ENCODE results near the gene DELE1.

Gene DELE1

DNA sequence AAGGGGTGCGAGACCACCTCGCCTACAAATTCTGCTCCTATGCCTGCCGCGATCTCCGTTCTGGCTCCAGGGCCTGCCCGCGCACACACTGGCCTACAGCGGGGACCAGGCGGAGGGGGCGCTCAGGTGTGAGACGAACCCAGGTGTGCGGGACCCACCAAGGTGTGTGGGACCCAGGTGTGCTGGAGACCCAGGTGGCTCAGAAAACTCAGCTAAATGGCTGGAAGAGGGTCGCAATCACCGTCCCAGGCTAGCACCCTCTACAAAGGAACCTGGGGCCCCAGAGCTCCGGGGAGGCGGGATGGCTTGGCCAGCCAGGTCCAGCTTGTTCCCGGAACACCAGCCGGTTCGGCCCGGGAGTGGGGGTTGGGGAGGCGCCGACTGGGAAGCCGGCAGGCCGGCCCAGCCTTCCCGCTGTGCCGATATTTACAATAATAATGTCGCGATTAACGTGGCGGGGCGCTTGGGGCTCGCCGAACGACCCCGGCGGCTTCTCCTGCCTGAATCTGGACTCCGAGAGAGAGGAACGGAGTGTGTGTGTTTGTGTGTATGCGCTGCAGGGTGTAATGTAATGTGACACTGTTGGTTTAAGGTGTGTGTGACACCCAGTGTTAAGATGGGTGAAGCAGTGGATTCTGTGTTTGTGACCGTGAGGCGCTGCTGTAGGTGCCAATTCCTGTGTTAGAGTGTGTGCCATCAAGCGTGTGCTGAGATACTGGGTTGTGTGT, 46.9 kb upstream of the DELE1 start:
- no peak overlapping the region for H3K4me3 ChIP-seq (ENCODE audit: low read depth, low read length)
- TF ChIP-seq, protein P1, sequence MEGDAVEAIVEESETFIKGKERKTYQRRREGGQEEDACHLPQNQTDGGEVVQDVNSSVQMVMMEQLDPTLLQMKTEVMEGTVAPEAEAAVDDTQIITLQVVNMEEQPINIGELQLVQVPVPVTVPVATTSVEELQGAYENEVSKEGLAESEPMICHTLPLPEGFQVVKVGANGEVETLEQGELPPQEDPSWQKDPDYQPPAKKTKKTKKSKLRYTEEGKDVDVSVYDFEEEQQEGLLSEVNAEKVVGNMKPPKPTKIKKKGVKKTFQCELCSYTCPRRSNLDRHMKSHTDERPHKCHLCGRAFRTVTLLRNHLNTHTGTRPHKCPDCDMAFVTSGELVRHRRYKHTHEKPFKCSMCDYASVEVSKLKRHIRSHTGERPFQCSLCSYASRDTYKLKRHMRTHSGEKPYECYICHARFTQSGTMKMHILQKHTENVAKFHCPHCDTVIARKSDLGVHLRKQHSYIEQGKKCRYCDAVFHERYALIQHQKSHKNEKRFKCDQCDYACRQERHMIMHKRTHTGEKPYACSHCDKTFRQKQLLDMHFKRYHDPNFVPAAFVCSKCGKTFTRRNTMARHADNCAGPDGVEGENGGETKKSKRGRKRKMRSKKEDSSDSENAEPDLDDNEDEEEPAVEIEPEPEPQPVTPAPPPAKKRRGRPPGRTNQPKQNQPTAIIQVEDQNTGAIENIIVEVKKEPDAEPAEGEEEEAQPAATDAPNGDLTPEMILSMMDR (IDR thresholded peaks at IDR 0.05; ENCODE audit: borderline replicate concordance, insufficient read depth, low read depth, low read length), result no peak

DNA sequence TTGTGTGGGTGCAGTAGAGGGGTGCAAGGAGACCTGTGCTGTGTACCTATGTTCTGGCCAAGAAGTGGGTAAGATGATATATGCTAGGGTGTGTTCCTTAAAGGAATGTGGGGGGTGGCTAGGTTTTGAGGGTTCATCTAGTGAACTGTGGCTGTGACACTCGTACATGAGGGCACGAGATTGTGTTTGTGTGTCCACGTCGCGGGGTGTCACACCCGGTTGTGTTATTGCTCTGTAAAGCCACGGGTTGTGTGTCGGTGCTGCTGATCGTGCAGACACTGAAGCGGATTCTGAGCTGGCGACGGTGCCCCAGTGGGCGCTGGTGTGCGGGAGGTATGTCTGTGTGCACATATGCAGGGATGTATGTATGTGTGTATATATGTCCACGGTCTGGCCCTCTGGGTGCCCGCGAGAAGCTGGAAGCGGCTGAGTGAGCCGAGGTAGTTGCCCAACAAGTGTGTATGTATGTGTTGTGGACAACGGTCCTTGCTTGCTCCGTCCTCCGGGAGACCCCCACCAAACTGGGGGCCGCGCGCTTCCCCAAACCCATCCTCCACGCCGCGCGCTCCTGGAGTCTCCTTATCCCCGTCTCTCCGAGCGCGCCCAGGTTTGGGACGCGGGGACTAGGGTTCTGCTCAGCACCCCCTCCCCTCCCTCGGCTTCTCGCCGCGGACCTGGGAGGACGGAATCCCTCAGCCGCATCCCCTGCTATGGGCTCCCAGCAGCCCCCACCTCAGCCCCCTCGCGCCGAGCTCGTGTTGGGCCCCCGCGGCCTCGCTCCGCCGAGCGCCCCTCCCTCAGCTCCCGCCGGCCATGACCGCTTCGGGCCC, 46.1 kb upstream of the DELE1 start:
- no peak overlapping the region for H3K4me3 ChIP-seq (ENCODE audit: low read depth, low read length)
- TF ChIP-seq, protein P1 (IDR thresholded peaks at IDR 0.05; ENCODE audit: borderline replicate concordance, insufficient read depth, low read depth, low read length), result no peak

DNA sequence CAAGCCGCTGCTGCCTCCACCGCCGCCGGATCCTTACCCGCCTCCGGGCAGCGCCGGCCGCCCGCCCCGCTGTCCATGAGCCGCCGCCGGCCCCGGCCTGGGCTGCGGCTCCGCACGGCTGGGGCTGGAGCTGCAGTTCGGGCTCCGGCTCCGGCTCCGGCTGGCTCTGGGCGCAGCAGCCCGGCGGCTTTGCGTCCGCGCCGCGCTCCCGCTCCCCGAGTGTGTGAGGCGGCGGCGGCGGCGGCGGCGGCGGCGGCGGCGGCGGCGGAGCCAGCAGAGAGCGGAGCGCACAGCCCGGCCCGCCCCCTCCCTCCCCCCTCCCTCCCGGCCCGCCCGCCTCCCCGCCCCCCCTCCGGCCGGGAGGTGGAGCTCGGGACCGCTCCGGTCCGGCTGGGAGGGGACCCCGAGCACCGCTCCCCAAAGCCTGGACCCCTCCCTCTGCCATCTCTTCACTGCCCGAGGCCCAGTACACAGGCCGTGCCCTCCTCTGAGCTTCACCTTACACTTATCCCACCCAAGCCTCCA, 45.4 kb upstream of the DELE1 start, which contains the start of gene PCDH1:
Gene PCDH1 (minus strand): TSS at position 225 of the 525 bp plus-strand sequence. CDS start 148 bp downstream, at position 77.
- TF ChIP-seq, protein P1 (IDR thresholded peaks at IDR 0.05; ENCODE audit: borderline replicate concordance, insufficient read depth, low read depth, low read length), result no peak
- H3K4me3 ChIP-seq (ENCODE audit: low read depth, low read length), result no peak within 1 kb of the TSS

DNA sequence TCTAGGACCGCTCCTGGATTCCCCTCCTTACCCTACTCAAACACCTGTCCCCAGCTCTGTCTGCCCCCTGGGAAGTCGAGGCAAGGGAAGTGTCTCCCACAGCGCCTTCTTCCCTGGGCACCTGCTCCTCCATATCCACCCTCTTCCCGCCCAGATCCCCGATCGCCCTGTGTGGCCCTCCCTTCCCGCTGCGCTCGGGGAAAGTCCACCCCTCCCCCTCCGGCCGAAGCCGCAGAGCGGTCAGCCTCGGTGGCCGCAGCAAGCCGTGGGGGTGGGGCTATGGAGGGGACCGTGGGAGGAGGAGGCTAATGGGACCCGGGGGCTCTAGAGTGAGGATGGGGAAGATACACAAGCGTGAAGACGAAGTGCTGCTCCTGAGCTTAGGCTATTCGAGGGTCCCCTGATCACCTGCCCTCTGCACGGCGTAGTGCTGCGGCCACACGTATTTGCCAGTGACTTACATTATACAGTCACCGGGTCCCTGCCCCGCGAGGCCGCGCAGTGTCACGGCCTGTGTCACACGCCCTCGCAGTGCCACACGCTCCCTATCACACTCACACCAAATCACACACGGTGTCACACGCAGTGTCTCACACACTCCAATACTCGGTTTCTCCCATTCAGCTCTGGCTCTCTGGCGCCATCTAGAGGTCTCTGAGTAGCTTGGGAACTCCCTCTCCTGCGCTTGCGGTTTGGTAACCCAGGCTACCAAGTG, 44.8 kb upstream of the DELE1 start:
- no peak overlapping the region for H3K4me3 ChIP-seq (ENCODE audit: low read depth, low read length)
- TF ChIP-seq, protein P1 (IDR thresholded peaks at IDR 0.05; ENCODE audit: borderline replicate concordance, insufficient read depth, low read depth, low read length), result peak; percentile 98

DNA sequence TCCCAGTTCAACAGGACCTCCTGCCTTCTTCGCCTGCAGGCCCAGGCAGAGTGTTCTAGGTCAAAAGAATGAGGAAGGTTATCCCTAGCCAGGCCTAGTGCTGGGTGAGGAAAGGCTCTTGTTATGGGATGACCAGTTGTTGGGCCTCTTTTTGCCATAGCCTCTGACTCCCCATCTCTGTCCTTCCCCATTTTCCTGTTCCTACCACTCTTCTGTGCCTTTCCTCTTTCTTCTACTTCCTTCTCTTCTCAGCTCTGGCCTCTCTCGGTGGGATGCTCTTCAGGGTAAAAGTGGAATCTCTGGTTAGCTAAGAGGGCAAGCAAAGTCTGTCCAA, 44.3 kb upstream of the DELE1 start:
- TF ChIP-seq, protein P1 (IDR thresholded peaks at IDR 0.05; ENCODE audit: borderline replicate concordance, insufficient read depth, low read depth, low read length), result no peak
- no peak overlapping the region for H3K4me3 ChIP-seq (ENCODE audit: low read depth, low read length)

DNA sequence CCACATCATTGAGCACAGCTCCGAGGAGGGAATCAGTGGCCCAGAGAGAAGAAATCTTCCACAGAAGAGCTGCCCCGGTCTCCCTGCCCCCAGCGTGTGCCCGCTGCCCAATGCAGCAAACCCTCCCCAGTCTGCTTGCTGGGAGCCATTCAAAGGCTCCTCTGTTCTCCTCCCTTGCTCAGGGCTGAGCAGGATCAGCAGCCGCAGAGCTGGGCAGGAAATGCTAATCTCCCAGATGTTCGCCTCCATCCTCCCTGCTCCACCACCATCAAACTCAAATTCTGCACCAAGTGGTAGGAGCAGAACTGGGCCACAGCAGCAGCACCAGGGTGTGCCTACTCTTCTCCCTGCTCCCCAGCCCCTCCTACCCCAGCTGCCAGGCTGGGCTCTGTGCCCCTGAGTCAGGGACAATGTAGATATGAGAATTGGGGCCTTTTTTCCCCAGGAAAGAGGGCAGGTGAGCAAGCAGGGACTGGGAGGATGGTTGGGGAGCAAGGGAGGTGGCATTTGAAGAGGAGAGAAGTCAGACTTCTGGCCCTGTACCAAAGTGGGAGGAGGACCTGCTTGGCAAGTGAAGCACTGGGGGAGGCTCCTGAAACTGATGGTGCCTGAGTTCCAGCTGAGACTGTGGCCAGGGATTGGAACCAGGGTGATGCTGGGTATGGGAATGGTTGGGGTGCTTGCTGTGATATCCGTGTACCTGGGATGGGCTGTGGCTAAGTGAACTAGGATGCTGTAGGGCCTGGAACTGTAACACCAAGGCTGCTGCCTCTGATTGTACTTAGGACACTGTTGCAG, 43.5 kb upstream of the DELE1 start:
- TF ChIP-seq, protein P1 (IDR thresholded peaks at IDR 0.05; ENCODE audit: borderline replicate concordance, insufficient read depth, low read depth, low read length), result no peak
- H3K4me3 ChIP-seq (ENCODE audit: low read depth, low read length), result no peak overlapping the region

Measured in GM12875 (cell line).